Central memory CD8-positive, alpha-beta T cell (primary cell): ENCODE results near the gene MAPRE2.

ENCODE experiments used
- ATAC-seq: fragments of 150-1000 bp; cut with Tn5 transposase; replicated peaks from 2 replicates; pipeline ENCODE4 v1.10.0; 2022; ENCODE audit warnings: mild to moderate bottlenecking, moderate FRiP score, moderate number of reproducible peaks; ENCODE audit not compliant: poor library complexity, severe bottlenecking; ENCODE audit errors: extremely low read depth
- DNase-seq, 2 donors: peaks; one replicate each; pipeline ENCODE4 v3.0.0; 2021; ENCODE audit warnings: low spot score in 2 of 2
- H3K27ac Mint-ChIP-seq: one replicate; pipeline ENCODE4 v1.8.0; 2022; ENCODE audit warnings: low read depth, mild to moderate bottlenecking, moderate library complexity, mixed read lengths
- H3K27me3 Mint-ChIP-seq: one replicate; pipeline ENCODE4 v1.8.0; 2022; ENCODE audit warnings: mixed read lengths
- H3K36me3 Mint-ChIP-seq: one replicate; pipeline ENCODE4 v1.8.0; 2022; ENCODE audit warnings: mild to moderate bottlenecking, moderate library complexity, mixed read lengths; ENCODE audit not compliant: insufficient read depth
- H3K4me1 Mint-ChIP-seq: one replicate; pipeline ENCODE4 v1.8.0; 2022; ENCODE audit warnings: mixed read lengths
- H3K4me3 Mint-ChIP-seq: one replicate; pipeline ENCODE4 v1.8.0; 2022; ENCODE audit warnings: mild to moderate bottlenecking, moderate library complexity, mixed read lengths
- H3K9me3 Mint-ChIP-seq: one replicate; pipeline ENCODE4 v1.8.0; 2022; ENCODE audit warnings: mixed read lengths

Gene MAPRE2

DNA sequence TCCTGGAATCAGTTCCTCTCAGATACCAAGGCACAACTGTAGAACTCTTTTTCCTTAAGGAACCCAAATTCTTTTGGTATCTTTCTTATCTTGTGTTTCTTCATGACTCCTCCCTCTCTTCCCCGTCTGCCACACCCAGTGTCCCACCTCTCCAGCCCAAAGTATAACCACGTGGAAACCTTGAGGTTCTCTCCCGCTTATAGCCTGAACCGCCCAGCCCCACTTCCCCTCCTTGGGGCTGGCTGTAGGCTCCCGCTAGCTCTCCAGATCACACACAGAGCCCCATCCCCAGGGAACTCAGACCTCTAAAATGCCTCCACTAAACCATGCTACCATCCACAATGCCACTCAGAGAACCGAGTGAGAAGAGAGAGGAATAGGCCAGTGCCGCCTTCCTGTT is 87.5 kb downstream of the MAPRE2 start:
- Mint-ChIP-seq H3K4me3 (no peak overlapping the region), H3K36me3 (peaks cover 31% of the 10 kb centered on the region), H3K27ac (no peak overlapping the region), H3K4me1 (peaks cover 6% of the 10 kb centered on the region), H3K9me3 (no peaks in the 10 kb centered on the region), H3K27me3 (no peaks in the 10 kb centered on the region)
- ATAC-seq = no peak
- no peak for DNase-seq

DNA sequence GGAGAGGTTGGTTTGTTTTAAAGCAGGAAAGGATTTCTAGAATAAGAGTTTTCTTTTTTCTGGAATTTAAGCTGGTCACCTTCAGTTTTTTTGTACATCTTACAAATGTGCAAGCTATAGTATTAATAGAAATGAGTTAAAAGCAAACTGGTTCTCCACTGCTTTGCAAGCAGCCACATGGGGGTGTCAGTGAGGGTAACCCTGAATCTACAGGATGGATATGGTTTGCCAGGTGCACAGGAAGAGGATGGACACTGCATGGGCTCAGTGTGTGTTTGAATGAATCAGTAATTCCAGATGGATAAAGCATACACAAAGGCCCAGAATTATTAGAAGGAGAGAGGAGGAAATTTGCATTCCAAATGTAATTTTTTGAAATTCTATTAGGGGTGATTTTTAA is 89.0 kb downstream of the MAPRE2 start:
- DNase-seq (no peak), ATAC-seq (no peak)
- Mint-ChIP-seq H3K4me1 (no peaks in the 10 kb centered on the region), H3K9me3 (no peaks in the 10 kb centered on the region), H3K27ac (peak overlapping the region; percentile 47), H3K27me3 (no peaks in the 10 kb centered on the region), H3K4me3 (no peak overlapping the region), H3K36me3 (peaks cover 37% of the 10 kb centered on the region)

DNA sequence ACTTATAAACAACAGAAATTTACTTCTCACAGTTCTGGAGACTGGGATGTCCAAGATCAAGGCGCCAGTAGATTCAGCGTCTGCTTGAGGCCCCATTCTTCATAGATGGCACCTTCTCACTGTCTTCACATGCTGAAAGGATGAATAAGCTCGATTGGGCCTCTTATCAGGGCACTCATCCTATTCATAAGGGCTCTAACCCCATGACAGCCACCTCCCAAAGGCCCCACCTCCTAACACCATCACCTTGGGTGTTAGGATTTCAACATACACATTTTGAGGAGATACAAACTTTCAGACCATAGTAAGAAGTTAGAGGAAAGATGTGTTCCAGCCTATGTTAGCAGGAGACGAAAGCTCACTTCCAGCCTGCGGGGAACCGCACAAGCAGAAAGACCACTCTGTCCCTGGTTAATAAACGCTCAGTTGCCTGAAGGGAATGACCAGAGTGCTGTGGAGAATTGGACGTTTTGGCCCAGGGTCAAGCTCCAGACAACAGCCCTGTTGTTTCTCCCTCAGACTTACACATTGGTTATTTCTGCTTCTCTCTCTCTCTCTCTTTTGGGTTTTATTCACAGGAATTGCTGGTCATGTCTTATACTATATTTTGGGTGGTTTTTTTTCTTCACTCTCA is 90.3 kb downstream of the MAPRE2 start:
- H3K36me3 Mint-ChIP-seq = peaks cover 43% of the 10 kb centered on the region
- ATAC-seq (no peak), DNase-seq (no peak)
- H3K9me3 Mint-ChIP-seq = no peaks in the 10 kb centered on the region
- H3K4me3 Mint-ChIP-seq = no peak overlapping the region
- H3K4me1 Mint-ChIP-seq = peaks cover 8% of the 10 kb centered on the region
- no peaks in the 10 kb centered on the region for H3K27me3 Mint-ChIP-seq
- H3K27ac Mint-ChIP-seq = peak overlapping the region; percentile 80

DNA sequence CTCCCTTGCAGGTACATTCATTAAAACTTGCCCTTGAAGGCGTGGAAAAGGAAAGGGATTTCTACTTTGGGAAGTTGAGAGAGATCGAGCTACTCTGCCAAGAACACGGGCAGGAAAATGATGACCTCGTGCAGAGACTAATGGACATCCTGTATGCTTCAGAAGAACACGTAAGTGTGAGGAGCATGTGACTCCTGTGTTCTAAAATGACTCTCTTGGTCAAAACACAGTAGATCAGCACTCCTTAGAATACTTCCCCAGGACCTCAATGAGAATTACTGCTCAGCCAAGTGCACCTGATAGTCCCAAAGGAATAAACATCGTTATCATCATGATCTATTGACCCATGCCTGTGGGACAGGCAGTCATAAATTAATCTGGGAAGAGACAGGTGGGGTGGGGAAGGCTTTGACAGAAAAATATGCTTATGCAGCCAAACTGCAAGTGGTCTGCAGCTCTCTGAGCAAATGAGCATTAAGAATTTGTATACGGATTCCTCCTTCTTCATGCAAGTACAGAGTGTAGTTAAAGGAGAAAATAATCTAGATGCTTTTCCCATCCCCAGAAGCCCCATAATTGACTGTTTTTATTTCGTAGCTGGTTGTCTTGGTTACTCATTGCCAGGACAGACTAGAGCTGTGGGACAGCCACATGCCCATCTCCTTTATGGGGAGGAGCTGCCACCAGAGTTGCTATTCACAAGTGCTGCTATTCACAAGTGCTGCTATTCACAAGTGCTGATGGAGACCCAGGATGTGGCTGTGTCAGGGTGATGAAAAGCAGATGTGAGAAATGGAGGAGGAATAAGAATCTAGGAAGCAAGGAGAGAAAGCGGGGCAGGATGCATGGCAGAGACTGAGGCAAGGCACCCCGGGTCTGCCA is 91.0 kb downstream of the MAPRE2 start:
- no peak for DNase-seq
- no peak for ATAC-seq

DNA sequence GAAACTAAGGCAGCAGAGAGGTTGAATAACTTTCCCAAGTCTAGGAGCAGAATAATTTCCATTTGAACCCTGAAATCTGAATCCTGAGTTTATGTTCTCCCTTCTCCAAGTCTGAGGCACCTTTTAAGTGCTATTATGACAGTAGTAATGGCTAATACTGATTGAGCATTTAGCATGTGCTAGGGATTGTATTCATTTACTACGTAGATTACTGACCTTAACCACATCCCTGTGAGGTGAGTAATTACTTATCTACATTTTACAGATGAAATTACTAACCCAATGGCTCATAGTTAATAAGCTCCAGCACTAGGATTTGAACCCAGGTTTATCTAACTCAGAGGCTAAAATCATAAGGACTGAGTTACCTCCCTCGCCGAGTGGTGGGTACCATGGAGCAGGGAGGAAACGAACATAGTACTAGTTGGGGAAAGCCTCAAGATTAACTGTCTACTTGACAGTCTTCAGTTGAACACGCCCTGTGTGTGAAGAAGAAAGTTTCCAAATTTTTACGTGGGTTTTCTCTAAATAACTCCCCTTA is 93.0 kb downstream of the MAPRE2 start:
- Mint-ChIP-seq H3K4me1 (peaks cover 9% of the 10 kb centered on the region), H3K4me3 (no peak overlapping the region), H3K27me3 (no peaks in the 10 kb centered on the region), H3K36me3 (peaks cover 40% of the 10 kb centered on the region), H3K27ac (peak overlapping the region; percentile 47), H3K9me3 (no peaks in the 10 kb centered on the region)
- DNase-seq = no peak
- ATAC-seq = no peak

More for the DNA sequence above, 91.0 kb downstream of the MAPRE2 start:
- peak overlapping the region; percentile 80 for H3K27ac Mint-ChIP-seq
- H3K4me3 Mint-ChIP-seq = no peak overlapping the region
- no peaks in the 10 kb centered on the region for H3K27me3 Mint-ChIP-seq
- no peaks in the 10 kb centered on the region for H3K9me3 Mint-ChIP-seq
- H3K36me3 Mint-ChIP-seq = peaks cover 44% of the 10 kb centered on the region
- peaks cover 9% of the 10 kb centered on the region for H3K4me1 Mint-ChIP-seq

DNA sequence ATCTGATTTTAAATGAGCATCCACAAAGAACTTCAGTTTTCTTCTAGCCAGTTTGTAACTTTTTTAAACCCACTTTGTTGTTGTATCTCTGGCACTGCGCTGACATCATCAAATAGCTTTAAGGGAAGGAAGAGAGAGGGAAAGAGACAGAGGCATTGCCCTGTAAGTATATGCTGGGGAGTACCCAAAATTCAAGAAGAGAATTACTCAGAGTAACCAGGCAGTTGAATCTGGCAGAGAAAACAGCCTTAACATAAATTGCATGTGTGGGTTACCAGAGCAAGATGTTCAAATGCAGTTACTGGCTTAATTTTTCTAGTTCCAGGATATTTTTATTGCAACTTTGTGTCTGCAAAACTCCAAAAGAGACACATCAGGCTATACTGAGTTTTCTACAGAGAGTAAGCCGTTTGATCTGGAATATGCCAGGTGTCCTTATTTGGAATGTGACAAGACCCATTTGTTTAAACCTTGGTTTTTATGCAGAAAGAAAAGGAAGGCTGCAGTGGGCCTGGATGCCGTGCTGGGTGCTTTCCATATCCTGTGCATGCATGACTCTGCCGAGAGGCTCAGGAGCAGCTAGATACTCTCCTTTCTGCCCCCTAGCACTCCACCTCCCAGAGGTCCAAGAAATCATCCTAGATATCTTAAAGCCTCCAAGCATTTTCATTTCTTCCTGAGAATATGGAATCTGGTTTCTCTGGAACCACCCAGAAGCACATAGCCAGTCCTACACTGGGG is 93.7 kb downstream of the MAPRE2 start:
- no peak for ATAC-seq
- H3K4me1 Mint-ChIP-seq = peaks cover 9% of the 10 kb centered on the region

DNA sequence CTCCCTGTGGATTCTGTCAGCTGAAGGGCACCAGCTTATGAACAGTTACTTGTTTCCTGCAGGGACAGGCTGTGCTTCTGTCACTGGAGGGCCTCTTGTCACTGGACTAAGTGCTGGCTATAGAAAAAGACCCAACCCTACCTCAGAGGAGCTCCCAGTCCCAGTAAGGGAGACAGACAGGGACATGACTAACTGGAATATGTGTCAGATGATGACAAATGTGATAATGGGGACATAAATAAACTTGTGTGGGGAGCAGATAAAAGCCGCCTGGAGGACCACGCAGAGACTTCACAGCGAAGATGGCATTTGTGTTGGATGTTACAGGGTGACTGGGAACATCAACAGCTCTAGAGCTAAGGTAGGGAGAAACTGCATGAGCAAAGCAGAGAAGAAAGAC is 95.0 kb downstream of the MAPRE2 start:
- ATAC-seq (no peak), DNase-seq (no peak)
- peaks cover 9% of the 10 kb centered on the region for H3K4me1 Mint-ChIP-seq
- H3K4me3 Mint-ChIP-seq = no peak overlapping the region
- peaks cover 37% of the 10 kb centered on the region for H3K36me3 Mint-ChIP-seq
- no peak overlapping the region for H3K27ac Mint-ChIP-seq
- no peaks in the 10 kb centered on the region for H3K27me3 Mint-ChIP-seq
- no peaks in the 10 kb centered on the region for H3K9me3 Mint-ChIP-seq

More for the DNA sequence above, 93.7 kb downstream of the MAPRE2 start:
- Mint-ChIP-seq H3K27ac (peak overlapping the region; percentile 47), H3K27me3 (no peaks in the 10 kb centered on the region), H3K9me3 (no peaks in the 10 kb centered on the region), H3K36me3 (peaks cover 38% of the 10 kb centered on the region), H3K4me3 (no peak overlapping the region)
- DNase-seq = no peak

DNA sequence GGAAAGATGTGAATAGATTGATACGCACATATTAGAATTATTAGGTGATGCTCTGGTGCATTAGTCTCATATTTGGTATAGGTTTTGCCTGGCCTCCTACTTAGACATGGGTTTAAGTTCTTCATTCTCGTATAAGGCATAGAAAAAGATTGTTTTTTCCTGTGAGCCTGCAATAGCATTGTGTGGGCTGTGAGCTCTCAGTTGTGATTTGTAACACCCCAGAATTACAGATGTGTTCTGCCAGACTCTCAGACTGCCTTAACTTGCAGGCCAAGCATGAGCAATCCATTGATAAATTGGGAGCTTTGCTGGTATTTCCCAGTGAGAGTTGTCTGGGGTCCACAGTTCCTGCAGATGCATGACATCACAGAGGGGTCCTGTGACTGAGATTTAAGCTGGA is 95.7 kb downstream of the MAPRE2 start:
- no peaks in the 10 kb centered on the region for H3K9me3 Mint-ChIP-seq
- DNase-seq = no peak
- H3K4me3 Mint-ChIP-seq = no peak overlapping the region
- H3K4me1 Mint-ChIP-seq = peaks cover 9% of the 10 kb centered on the region
- H3K27ac Mint-ChIP-seq = no peak overlapping the region
- no peak for ATAC-seq
- H3K27me3 Mint-ChIP-seq = no peaks in the 10 kb centered on the region
- peaks cover 36% of the 10 kb centered on the region for H3K36me3 Mint-ChIP-seq

DNA sequence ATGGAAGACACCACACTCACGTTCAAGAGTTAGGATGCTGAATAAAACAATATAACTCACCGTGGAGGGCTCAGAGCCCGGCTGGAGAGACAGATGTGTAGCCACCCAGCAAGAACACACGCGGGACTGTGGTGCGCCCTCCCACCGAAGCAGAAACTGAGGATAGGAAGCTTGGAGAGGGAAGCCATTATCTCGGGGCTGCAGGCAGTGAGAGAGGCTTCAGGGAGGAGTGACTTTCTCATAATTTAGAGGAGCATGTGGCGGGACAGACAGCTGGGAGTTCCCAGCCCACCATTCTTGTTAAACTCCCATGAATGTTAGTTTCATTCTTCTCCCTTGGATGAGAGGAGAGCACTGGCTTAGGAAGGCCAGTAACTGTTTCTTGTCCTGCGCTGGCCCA is 96.4 kb downstream of the MAPRE2 start:
- peaks cover 30% of the 10 kb centered on the region for H3K36me3 Mint-ChIP-seq
- H3K27me3 Mint-ChIP-seq = no peaks in the 10 kb centered on the region
- H3K27ac Mint-ChIP-seq = peak overlapping the region; percentile 67
- DNase-seq = no peak
- no peak for ATAC-seq
- H3K9me3 Mint-ChIP-seq = no peaks in the 10 kb centered on the region
- H3K4me1 Mint-ChIP-seq = peaks cover 9% of the 10 kb centered on the region
- H3K4me3 Mint-ChIP-seq = no peak overlapping the region

DNA sequence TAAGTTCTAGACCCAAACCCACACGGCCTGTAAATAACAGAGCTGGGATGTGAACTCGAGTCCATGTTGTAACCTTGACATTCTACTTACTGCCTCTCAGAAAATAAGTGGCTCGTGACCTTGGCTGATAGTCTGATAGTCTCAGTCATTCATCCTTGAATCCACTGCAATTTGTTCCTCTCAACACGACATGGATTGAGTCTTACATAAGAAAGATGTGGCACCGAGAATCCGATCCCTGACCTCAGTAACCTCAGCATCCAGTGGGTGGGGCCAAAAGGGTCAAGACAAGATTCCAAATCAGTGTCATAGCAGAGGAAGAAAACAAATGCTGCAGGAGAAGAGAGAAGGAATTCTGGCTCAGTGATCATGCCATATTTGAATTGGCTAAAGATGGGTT is 97.6 kb downstream of the MAPRE2 start:
- ATAC-seq (no peak), DNase-seq (no peak)
- no peaks in the 10 kb centered on the region for H3K9me3 Mint-ChIP-seq
- peaks cover 23% of the 10 kb centered on the region for H3K36me3 Mint-ChIP-seq
- no peaks in the 10 kb centered on the region for H3K27me3 Mint-ChIP-seq
- peaks cover 9% of the 10 kb centered on the region for H3K4me1 Mint-ChIP-seq
- no peak overlapping the region for H3K27ac Mint-ChIP-seq
- H3K4me3 Mint-ChIP-seq = no peak overlapping the region

DNA sequence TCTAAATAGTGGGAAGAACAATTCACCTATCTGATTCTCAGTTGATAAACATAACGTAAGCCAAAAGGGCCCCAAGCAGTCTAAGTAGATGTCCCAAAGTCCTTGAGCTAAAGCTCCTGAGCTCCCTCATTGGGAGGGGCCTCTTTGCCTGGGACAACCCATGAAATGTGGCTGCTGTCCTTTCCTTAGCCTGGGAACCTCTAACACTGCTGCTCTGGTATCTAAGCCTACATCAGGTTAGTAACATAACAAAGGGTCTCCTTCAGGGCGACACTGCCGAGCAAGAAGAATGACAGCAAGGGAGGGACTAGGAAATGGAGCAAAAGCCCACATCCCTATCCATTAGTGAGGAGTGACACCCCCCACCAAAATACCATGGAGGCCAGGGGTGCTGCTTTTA is 98.3 kb downstream of the MAPRE2 start:
- H3K9me3 Mint-ChIP-seq = no peaks in the 10 kb centered on the region
- H3K4me3 Mint-ChIP-seq = no peak overlapping the region
- H3K36me3 Mint-ChIP-seq = peaks cover 21% of the 10 kb centered on the region
- H3K27ac Mint-ChIP-seq = no peak overlapping the region
- peaks cover 9% of the 10 kb centered on the region for H3K4me1 Mint-ChIP-seq
- no peaks in the 10 kb centered on the region for H3K27me3 Mint-ChIP-seq
- ATAC-seq (no peak), DNase-seq (no peak)

DNA sequence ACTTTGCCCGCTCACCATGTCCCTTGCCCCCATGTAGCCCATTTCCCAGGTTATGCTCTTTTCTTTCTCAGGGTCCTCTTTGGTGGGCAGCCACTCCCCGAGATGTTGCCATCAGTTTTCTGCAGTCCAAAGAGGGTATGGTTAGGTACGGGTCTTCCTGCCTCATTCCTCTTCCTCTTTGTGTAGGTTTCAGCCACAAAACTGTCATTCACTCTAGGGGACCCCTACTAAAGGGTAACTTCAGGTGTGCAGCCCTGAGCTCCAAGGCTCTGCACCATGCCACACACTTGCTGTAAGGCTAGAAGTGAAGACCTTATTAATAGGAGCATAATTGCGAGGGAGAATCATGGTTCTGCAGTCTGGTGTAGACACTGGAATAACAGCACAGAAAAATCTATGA is 99.9 kb downstream of the MAPRE2 start:
- ATAC-seq (no peak), DNase-seq (no peak)
- Mint-ChIP-seq H3K4me1 (peaks cover 5% of the 10 kb centered on the region), H3K9me3 (no peaks in the 10 kb centered on the region), H3K27me3 (no peaks in the 10 kb centered on the region), H3K36me3 (peaks cover 16% of the 10 kb centered on the region), H3K27ac (no peak overlapping the region), H3K4me3 (no peak overlapping the region)
